ENCODE results near the gene LIMS2.

DNA sequence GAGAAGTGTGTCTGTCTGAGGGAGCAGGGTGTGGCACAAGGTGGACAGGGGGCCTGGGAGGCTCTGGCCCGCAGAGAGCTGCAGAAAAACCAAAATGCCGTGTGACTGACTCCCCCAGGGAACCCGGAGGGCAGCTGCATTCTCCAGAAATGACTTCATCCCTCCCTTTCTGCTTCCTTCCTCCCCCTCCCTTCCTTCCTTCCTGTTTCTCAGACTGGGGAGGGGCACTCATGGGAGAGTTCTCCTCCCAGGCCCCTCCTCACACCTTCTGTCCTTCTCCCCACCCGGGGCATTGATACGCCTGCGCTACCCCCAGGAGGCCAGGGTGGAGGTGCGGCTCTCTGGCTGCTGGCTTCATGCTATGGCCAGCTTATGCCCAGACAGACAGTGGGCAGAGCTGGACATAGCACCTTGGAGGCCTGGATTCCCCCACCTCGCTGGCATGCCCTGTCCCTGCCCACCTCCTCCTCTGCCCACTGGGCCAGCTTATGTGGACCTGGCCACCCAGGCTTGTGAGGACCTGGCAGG lies 37.5 kb downstream of the LIMS2 start:
- TF ChIP-seq RARB (CRISPR knock-in tag; IDR thresholded peaks at IDR 0.05), result no peak
- no peak for TF ChIP-seq POU6F1 (CRISPR knock-in tag; IDR thresholded peaks at IDR 0.05; ENCODE audit: borderline replicate concordance, low read depth)
- no peak for TF ChIP-seq ZNF8 (CRISPR knock-in tag; IDR thresholded peaks at IDR 0.05)
- TF ChIP-seq, protein P1, sequence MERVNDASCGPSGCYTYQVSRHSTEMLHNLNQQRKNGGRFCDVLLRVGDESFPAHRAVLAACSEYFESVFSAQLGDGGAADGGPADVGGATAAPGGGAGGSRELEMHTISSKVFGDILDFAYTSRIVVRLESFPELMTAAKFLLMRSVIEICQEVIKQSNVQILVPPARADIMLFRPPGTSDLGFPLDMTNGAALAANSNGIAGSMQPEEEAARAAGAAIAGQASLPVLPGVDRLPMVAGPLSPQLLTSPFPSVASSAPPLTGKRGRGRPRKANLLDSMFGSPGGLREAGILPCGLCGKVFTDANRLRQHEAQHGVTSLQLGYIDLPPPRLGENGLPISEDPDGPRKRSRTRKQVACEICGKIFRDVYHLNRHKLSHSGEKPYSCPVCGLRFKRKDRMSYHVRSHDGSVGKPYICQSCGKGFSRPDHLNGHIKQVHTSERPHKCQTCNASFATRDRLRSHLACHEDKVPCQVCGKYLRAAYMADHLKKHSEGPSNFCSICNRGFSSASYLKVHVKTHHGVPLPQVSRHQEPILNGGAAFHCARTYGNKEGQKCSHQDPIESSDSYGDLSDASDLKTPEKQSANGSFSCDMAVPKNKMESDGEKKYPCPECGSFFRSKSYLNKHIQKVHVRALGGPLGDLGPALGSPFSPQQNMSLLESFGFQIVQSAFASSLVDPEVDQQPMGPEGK (CRISPR knock-in tag; IDR thresholded peaks at IDR 0.05; ENCODE audit: borderline replicate concordance), result no peak
- no peak for TF ChIP-seq CREB5 (CRISPR knock-in tag; IDR thresholded peaks at IDR 0.05; ENCODE audit: low read depth)
- no peak for TF ChIP-seq PPARA (CRISPR knock-in tag; IDR thresholded peaks at IDR 0.05; ENCODE audit: borderline replicate concordance)
- no peak for TF ChIP-seq ZFP3 (CRISPR knock-in tag; IDR thresholded peaks at IDR 0.05)
- TF ChIP-seq ESRRG (CRISPR knock-in tag; IDR thresholded peaks at IDR 0.05), result no peak
- TF ChIP-seq ZFP30 (CRISPR knock-in tag; IDR thresholded peaks at IDR 0.05), result no peak
